Mesodermal cell (in vitro differentiated cells): Measurements from ENCODE around the gene PRKAR1B.

Experiments
- H3K27ac ChIP-seq: 2 replicates; pipeline ENCODE4 v1.7.0; 2013; ENCODE audit warnings: mild to moderate bottlenecking, low read depth, low read length, moderate library complexity; ENCODE audit not compliant: severe bottlenecking
- H3K36me3 ChIP-seq: 2 replicates; pipeline ENCODE4 v1.7.1; 2013; ENCODE audit warnings: mild to moderate bottlenecking, low read length, moderate library complexity; ENCODE audit not compliant: control insufficient read depth, insufficient read depth
- H3K4me1 ChIP-seq: one replicate; pipeline ENCODE4 v1.7.1; 2013; ENCODE audit warnings: mild to moderate bottlenecking, low read length; ENCODE audit not compliant: insufficient read depth, control insufficient read depth, poor library complexity, severe bottlenecking
- H3K4me3 ChIP-seq: 2 replicates; pipeline ENCODE4 v1.7.0; 2013; ENCODE audit warnings: low read length, control low read depth, mild to moderate bottlenecking; ENCODE audit not compliant: insufficient read depth, poor library complexity, severe bottlenecking; ENCODE audit errors: extremely low read depth
- H3K9me3 ChIP-seq: 2 replicates; pipeline ENCODE4 v1.7.1; 2013; ENCODE audit warnings: mild to moderate bottlenecking, low read length, moderate library complexity; ENCODE audit not compliant: control insufficient read depth
- WGBS, 2 experiments: methylation state at CpG; one replicate each; pipeline ENCODE4 v1.1.5; 2013; ENCODE audit warnings: missing lambda C conversion rate in 2 of 2; ENCODE audit not compliant: insufficient coverage in 2 of 2; 5-methylcytosine and 5-hydroxymethylcytosine counted together

PRKAR1B gene

GRCh38 chr7:513521-514166 is 213.4 kb downstream of the PRKAR1B start:
- Histone ChIP-seq H3K4me1 (peaks cover 29% of the 10 kb centered on the region), H3K4me3 (no peak overlapping the region), H3K27ac (no peak overlapping the region), H3K9me3 (no peaks in the 10 kb centered on the region), H3K36me3 (peaks cover 35% of the 10 kb centered on the region)
- WGBS, 2 experiments, result 90 to 92% methylated on average over 16 to 18 of the region's 20 CpGs

- Histone ChIP-seq H3K27ac (no peak overlapping the region), H3K36me3 (peaks cover 44% of the 10 kb centered on the region), H3K9me3 (no peaks in the 10 kb centered on the region), H3K4me3 (no peak overlapping the region), H3K4me1 (peaks cover 29% of the 10 kb centered on the region)
- 92 to 96% methylated on average over 24 to 28 of the region's 32 CpGs for WGBS, 2 experiments
Observed at GRCh38 chr7:512541-513311, 214.4 kb downstream of the PRKAR1B start.

- 89 to 96% methylated on average over 17 to 18 of the region's 19 CpGs for WGBS, 2 experiments
Observed at GRCh38 chr7:512146-512510, 215.0 kb downstream of the PRKAR1B start.

GRCh38 chr7:511476-512145 is 215.5 kb downstream of the PRKAR1B start:
- WGBS, 2 experiments, result 93 to 94% methylated on average over 19 to 25 of the region's 25 CpGs
- Histone ChIP-seq H3K9me3 (no peaks in the 10 kb centered on the region), H3K36me3 (peaks cover 55% of the 10 kb centered on the region), H3K4me1 (peaks cover 29% of the 10 kb centered on the region), H3K4me3 (no peak overlapping the region), H3K27ac (no peak overlapping the region)

More at GRCh38 chr7:512146-512510, 215.0 kb downstream of the PRKAR1B start:
- no peak overlapping the region for H3K27ac ChIP-seq
- H3K36me3 ChIP-seq, result peaks cover 50% of the 10 kb centered on the region
- no peaks in the 10 kb centered on the region for H3K9me3 ChIP-seq
- H3K4me1 ChIP-seq, result peaks cover 29% of the 10 kb centered on the region
- no peak overlapping the region for H3K4me3 ChIP-seq

GRCh38 chr7:510782-511281 is 216.2 kb downstream of the PRKAR1B start:
- peaks cover 59% of the 10 kb centered on the region for H3K36me3 ChIP-seq
- no peaks in the 10 kb centered on the region for H3K9me3 ChIP-seq
- H3K4me3 ChIP-seq, result no peak overlapping the region
- no peak overlapping the region for H3K27ac ChIP-seq
- peaks cover 25% of the 10 kb centered on the region for H3K4me1 ChIP-seq
- WGBS, 2 experiments, result 94 to 95% methylated on average over 21 to 22 of the region's 25 CpGs

- no peak overlapping the region for H3K4me3 ChIP-seq
- WGBS, 2 experiments, result 89 to 94% methylated on average over 13 to 15 of the region's 17 CpGs
- peaks cover 18% of the 10 kb centered on the region for H3K4me1 ChIP-seq
- no peaks in the 10 kb centered on the region for H3K9me3 ChIP-seq
- H3K36me3 ChIP-seq, result peaks cover 59% of the 10 kb centered on the region
- H3K27ac ChIP-seq, result no peak overlapping the region
Observed at GRCh38 chr7:510131-510481, 217.0 kb downstream of the PRKAR1B start.

- H3K4me3 ChIP-seq, result no peak overlapping the region
- H3K9me3 ChIP-seq, result no peaks in the 10 kb centered on the region
- peaks cover 13% of the 10 kb centered on the region for H3K4me1 ChIP-seq
- no peak overlapping the region for H3K27ac ChIP-seq
- H3K36me3 ChIP-seq, result peaks cover 59% of the 10 kb centered on the region
- WGBS, 2 experiments, result 95% methylated on average over 18 of the region's 20 CpGs
Observed at GRCh38 chr7:509426-510130, 217.5 kb downstream of the PRKAR1B start.

- H3K36me3 ChIP-seq, result peaks cover 57% of the 10 kb centered on the region
- no peak overlapping the region for H3K27ac ChIP-seq
- H3K4me3 ChIP-seq, result no peak overlapping the region
- H3K4me1 ChIP-seq, result peaks cover 4% of the 10 kb centered on the region
- no peaks in the 10 kb centered on the region for H3K9me3 ChIP-seq
- 90 to 93% methylated on average over 9 to 11 of the region's 12 CpGs for WGBS, 2 experiments
Observed at GRCh38 chr7:508461-509170, 218.5 kb downstream of the PRKAR1B start.

- WGBS, 2 experiments, result 83 to 91% methylated on average over 4 to 8 of the region's 17 CpGs
- H3K9me3 ChIP-seq, result no peaks in the 10 kb centered on the region
- H3K36me3 ChIP-seq, result peaks cover 61% of the 10 kb centered on the region
- no peak overlapping the region for H3K4me3 ChIP-seq
- no peaks in the 10 kb centered on the region for H3K4me1 ChIP-seq
- H3K27ac ChIP-seq, result no peak overlapping the region
Observed at GRCh38 chr7:507623-508300, 219.3 kb downstream of the PRKAR1B start.
